ENCODE measurements around the gene ADAMTSL2.

DNA sequence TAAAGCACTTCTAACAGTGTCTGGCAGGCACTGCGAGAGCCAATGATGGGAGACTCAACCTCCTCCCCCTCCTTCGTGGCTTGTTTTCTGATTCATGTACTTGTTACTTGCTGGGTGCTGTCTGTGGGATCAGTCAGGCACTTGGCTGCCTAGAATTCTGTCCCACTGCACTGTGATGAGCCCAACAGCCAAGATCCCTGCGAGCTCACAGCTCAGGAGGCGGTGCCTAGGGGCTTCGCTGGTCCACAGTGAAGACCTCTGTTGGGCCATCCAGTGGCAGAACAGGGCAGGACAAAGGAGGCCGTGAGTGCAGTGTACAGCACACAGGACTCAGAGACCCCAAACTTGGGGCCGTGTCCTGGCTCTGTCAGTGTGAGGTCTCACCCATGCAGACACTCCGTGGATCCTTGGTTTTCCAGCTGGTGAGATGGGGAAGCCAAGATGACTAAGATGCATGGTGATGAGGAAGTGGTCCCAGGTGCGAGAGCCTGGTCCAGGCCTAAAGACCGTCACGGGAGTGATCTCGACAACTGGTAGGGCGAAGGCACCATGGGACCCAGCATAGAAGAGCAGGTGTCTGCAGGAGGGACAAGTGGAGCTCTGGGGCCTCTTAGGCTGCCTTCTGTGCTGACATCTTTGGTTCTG, 29.2 kb upstream of the ADAMTSL2 start:
- no peak for TF ChIP-seq GABPA (IDR thresholded peaks at IDR 0.05; ENCODE audit: low read depth, low read length)
- no peak for TF ChIP-seq GABPA (CRISPR knock-in tag; IDR thresholded peaks at IDR 0.05; ENCODE audit: low read depth)
- no peak for TF ChIP-seq MBNL3 (CRISPR knock-in tag; conservative IDR thresholded peaks at IDR 0.05)
- TF ChIP-seq CBX5 (CRISPR knock-in tag; IDR thresholded peaks at IDR 0.05; ENCODE audit: borderline replicate concordance), result no peak
- TF ChIP-seq KDM1A (CRISPR knock-in tag; IDR thresholded peaks at IDR 0.05), result no peak
- TF ChIP-seq, protein P1, sequence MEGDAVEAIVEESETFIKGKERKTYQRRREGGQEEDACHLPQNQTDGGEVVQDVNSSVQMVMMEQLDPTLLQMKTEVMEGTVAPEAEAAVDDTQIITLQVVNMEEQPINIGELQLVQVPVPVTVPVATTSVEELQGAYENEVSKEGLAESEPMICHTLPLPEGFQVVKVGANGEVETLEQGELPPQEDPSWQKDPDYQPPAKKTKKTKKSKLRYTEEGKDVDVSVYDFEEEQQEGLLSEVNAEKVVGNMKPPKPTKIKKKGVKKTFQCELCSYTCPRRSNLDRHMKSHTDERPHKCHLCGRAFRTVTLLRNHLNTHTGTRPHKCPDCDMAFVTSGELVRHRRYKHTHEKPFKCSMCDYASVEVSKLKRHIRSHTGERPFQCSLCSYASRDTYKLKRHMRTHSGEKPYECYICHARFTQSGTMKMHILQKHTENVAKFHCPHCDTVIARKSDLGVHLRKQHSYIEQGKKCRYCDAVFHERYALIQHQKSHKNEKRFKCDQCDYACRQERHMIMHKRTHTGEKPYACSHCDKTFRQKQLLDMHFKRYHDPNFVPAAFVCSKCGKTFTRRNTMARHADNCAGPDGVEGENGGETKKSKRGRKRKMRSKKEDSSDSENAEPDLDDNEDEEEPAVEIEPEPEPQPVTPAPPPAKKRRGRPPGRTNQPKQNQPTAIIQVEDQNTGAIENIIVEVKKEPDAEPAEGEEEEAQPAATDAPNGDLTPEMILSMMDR (CRISPR knock-in tag; IDR thresholded peaks at IDR 0.05), result no peak
- no peak for TF ChIP-seq AKAP8 (CRISPR knock-in tag; IDR thresholded peaks at IDR 0.05)
- no peak for TF ChIP-seq ZFX (CRISPR knock-in tag; IDR thresholded peaks at IDR 0.05; ENCODE audit: low read depth)
- TF ChIP-seq, protein P2, sequence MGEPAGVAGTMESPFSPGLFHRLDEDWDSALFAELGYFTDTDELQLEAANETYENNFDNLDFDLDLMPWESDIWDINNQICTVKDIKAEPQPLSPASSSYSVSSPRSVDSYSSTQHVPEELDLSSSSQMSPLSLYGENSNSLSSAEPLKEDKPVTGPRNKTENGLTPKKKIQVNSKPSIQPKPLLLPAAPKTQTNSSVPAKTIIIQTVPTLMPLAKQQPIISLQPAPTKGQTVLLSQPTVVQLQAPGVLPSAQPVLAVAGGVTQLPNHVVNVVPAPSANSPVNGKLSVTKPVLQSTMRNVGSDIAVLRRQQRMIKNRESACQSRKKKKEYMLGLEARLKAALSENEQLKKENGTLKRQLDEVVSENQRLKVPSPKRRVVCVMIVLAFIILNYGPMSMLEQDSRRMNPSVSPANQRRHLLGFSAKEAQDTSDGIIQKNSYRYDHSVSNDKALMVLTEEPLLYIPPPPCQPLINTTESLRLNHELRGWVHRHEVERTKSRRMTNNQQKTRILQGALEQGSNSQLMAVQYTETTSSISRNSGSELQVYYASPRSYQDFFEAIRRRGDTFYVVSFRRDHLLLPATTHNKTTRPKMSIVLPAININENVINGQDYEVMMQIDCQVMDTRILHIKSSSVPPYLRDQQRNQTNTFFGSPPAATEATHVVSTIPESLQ (CRISPR knock-in tag; conservative IDR thresholded peaks at IDR 0.05), result no peak
- no peak for TF ChIP-seq ZNF790 (CRISPR knock-in tag; IDR thresholded peaks at IDR 0.05; ENCODE audit: borderline replicate concordance)
- no peak for TF ChIP-seq POLR2AphosphoS5 (IDR thresholded peaks at IDR 0.05; ENCODE audit: low read depth, low read length)
- TF ChIP-seq, protein P3, sequence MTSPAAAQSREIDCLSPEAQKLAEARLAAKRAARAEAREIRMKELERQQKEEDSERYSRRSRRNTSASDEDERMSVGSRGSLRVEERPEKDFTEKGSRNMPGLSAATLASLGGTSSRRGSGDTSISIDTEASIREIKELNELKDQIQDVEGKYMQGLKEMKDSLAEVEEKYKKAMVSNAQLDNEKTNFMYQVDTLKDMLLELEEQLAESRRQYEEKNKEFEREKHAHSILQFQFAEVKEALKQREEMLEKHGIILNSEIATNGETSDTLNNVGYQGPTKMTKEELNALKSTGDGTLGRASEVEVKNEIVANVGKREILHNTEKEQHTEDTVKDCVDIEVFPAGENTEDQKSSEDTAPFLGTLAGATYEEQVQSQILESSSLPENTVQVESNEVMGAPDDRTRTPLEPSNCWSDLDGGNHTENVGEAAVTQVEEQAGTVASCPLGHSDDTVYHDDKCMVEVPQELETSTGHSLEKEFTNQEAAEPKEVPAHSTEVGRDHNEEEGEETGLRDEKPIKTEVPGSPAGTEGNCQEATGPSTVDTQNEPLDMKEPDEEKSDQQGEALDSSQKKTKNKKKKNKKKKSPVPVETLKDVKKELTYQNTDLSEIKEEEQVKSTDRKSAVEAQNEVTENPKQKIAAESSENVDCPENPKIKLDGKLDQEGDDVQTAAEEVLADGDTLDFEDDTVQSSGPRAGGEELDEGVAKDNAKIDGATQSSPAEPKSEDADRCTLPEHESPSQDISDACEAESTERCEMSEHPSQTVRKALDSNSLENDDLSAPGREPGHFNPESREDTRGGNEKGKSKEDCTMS (CRISPR knock-in tag; conservative IDR thresholded peaks at IDR 0.05), result no peak
- no peak for TF ChIP-seq TCF7 (IDR thresholded peaks at IDR 0.05; ENCODE audit: low read depth)
- TF ChIP-seq, protein P4, sequence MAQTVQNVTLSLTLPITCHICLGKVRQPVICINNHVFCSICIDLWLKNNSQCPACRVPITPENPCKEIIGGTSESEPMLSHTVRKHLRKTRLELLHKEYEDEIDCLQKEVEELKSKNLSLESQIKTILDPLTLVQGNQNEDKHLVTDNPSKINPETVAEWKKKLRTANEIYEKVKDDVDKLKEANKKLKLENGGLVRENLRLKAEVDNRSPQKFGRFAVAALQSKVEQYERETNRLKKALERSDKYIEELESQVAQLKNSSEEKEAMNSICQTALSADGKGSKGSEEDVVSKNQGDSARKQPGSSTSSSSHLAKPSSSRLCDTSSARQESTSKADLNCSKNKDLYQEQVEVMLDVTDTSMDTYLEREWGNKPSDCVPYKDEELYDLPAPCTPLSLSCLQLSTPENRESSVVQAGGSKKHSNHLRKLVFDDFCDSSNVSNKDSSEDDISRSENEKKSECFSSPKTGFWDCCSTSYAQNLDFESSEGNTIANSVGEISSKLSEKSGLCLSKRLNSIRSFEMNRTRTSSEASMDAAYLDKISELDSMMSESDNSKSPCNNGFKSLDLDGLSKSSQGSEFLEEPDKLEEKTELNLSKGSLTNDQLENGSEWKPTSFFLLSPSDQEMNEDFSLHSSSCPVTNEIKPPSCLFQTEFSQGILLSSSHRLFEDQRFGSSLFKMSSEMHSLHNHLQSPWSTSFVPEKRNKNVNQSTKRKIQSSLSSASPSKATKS (CRISPR knock-in tag; IDR thresholded peaks at IDR 0.05), result no peak
- TF ChIP-seq POLR2A (IDR thresholded peaks at IDR 0.05; ENCODE audit: insufficient read depth in 1 of 2, low read depth in 2 of 2, low read length in 2 of 2), result no peak
